DMS79 (cell line): ENCODE measurements around the gene CDC37.
"Not testable (repeated sequence)": the region's sequence is repeated elsewhere in the genome, so short reads cannot be mapped to it uniquely, and the experiment has no call there.

Source experiments
- DNase-seq: peaks from one replicate; lab custom pipeline; 2025; lab: John Stamatoyannopoulos, UW

CDC37 gene

GRCh38 chr19:10395003-10395402, 8.3 kb downstream of the CDC37 start:
- DNase-seq: no peak

DNA sequence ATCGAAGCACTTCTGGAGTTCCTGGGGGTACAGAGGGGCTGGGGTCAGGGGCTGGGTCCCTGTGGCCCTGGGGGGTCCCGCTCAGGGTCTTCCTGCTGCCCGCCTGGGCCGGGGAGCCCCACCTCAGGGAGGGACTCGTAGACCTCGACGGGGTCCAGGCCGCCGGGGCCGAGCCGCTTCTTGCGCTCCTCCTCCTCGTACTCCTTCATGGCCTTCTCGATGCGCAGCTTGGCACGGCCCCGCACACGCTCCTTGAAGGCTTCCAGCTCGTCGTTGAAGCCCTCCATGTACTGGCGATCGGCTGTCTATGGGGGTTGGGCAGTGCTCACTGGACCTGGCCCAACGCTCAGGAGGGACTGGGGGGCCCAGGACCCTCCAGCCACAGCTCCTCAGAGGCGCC, 10.2 kb downstream of the CDC37 start:
- no peak for DNase-seq

DNA sequence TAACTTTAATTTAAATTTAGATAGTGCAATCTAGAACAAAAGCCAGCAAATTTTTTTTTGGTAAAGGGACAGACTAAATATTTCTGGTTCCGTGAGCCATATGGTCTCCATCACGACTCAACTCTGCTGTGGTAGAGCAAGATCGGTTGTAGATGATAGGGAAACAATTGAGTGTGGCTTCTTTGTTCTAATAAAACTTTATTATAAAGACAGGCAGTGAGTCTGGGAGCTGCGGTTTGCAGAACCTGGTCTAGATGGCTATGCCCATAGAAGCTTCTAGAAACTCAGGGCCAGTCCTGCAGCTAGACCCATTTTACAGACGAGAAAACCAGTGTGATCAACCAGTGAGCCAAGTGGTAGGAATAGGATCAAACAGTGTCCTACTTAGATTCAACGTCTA, 11.2 kb downstream of the CDC37 start:
- DNase-seq: no peak

DNA sequence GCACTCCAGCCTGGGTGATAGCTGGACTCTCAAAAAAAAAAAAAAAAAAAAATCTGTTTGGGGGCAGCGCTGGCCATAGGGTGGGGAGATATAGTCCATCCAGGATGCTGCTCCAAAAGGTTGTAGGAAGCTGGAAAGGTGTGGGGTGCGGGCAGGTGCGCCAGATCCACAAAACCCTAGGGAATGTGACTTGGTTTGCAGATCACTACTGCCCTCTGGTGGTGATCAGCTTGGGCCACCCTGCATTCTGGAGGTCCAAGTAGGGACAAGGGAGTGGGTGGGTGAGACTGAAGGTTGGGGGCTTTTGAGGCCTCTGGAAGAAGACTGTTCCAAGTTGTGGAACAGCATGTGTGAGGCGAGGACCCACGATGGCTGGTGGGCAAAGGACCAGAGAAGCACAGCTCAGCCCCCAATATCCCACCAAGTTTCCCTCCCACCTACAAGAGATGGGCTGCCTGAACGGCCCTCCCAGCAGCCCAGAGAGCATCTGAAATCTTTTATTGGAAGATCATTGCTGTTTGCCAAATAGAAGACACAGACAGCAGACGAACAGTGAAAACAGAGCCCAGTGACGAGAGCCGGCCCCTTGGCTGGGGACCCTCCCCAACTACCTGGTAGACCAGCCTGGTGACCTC, 12.6 kb downstream of the CDC37 start:
- DNase-seq: no peak

DNA sequence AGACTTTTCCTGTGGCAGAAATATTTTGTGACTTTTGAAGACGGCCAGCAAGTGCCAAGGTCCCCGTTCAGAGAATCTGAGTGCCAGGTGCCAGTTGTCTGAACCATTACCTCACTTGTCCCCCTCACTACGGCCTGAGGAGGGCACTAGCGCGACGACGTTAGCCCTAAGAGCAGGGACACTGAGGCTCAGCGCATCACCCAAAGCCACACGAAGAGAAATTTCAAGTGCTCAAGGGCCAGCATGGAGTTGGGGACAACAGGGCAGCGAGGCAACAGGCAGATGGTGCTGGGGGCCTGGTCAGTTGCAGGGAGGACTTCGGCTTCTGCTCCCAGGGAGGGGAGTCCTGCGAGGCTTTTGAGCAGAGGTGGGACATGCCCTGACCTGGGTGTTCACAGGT, 13.5 kb downstream of the CDC37 start:
- DNase-seq: no peak

- peak; percentile 32 for DNase-seq
Observed at GRCh38 chr19:10388957-10389356, 14.4 kb downstream of the CDC37 start.

DNA sequence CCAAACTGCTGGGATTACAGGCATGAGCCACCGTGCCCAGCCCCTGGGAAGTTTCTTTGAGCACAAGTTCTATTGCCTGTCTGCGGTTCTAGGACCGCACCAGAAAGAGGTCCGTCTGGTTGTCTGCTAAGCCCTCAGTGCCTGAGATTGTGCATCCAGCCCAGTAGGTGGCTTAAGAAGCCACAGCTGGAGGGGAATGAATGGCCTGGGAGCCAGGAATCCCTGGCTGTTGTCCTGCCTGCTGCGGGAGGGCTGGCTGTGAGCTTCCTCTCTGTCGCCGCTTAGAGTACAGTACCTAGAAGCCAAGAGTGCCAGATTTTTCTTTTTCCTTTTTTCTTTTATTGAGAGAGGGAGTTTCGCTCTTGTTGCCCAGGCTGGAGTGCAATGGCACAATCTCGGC, 18.8 kb downstream of the CDC37 start:
- no peak for DNase-seq

DNA sequence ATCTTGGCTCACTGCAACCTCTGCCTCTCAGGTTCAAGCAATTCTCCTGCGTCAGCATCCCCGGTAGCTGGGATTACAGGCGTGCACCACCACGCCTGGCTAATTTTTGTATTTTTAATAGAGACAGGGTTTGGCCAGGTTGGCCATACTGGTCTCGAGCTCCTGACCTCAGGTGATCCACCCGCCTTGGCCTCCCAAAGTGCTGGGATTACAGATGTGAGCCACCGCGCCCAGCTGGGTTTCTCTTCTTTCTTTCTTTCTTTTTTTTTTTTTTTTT, 20.2 kb downstream of the CDC37 start:
- not testable (repeated sequence) for DNase-seq

- peak; percentile 98 for DNase-seq
Observed at GRCh38 chr19:10380313-10381102, 22.8 kb downstream of the CDC37 start, which contains the start of gene TYK2. TSS of gene TYK2 (minus strand) at chr19:10380572. CDS start at chr19:10378406, 2,166 bp downstream.

GRCh38 chr19:10379880-10380312, 23.4 kb downstream of the CDC37 start:
- no peak for DNase-seq

DNA sequence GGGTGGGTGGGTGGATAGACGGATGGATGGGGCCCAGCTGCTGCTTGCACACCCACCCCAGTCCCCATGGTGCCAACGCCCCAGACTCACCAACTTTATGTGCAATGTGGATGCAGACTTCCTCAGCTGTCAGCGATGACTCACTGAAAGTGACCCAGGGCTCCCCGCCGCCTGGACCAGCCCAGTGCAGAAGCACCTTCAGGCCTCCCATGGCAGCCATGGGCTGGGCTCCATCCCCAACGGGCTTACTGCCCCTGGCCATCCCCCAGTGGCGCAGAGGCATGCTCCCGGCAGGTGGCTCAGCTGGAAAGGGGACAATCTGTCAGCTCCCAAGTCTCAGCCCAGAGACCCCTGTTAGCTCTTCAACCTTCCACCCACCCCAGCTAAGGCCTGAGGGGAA, 25.2 kb downstream of the CDC37 start:
- no peak for DNase-seq

GRCh38 chr19:10377140-10377640, 26.2 kb downstream of the CDC37 start:
- DNase-seq: not testable (repeated sequence)

DNA sequence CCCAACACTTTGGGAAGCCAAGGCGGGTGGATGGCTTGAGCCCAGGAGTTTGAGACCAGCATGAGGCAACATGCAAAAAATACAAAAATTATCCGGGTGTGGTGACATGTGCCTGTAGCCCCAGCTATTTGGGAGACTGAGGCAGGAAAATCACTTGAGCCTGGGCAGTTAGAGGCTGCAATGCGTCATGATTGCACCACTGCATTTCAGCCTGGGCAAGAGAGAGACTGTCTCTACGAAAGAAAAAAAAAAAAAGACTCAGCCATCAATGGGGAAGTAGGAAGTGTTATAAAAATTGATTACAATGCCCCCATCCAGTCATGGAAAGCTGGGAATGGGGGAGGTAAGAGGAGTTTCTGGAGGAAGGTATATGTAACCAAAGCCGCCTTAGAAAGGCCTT, 28.4 kb downstream of the CDC37 start:
- DNase-seq: no peak

DNA sequence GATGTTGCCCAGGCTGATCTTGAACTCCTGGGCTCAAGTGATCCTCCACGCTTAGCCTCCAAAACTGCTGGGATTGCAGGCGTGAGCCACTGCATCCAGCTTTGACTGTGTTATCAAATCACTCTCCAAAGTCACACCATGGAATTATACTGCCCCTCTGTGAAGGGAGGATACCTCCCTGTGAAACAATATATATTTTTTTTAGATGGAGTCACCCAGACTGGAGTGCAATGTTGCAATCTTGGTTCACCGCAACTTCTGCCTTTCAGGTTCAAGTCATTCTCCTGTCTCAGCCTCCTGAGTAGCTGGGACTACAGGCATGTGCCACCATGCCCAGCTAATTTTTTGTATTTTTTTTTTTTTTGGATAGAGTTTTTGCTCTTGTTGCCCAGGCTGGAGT, 30.7 kb downstream of the CDC37 start:
- DNase-seq: no peak

DNA sequence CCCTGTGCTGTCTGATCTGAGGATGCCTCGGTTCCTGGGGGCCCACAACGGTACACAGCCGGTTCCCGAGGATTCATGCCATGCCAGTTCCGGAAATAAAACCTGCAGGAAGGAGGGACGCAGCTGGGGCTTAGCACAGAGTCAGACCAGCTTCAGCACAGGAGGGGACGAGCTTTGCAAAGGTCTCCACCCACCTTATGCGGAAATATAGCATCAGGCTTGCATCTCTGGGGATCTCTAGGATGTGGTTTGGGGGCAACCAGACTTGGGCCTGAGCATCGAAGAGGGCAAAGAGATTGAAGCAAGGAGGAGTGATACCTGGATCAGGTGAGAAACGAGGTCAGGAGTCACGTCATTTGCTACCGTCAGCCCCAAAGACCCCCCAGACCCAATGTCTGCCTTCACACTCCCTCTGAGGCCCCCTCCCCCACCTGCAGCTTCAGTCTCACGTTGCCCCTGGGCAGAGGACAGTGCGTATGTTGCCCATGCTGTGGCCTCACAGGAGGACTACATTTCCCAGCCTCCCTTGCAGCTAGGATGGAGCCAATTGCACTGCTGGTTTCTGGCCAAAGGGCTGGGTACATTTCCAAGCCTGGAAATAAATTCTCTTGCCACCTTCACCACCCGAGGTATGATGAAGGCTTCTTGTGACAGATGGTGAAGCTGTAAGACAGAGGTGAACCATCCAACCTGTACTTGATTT, 35.1 kb downstream of the CDC37 start:
- DNase-seq: no peak

DNA sequence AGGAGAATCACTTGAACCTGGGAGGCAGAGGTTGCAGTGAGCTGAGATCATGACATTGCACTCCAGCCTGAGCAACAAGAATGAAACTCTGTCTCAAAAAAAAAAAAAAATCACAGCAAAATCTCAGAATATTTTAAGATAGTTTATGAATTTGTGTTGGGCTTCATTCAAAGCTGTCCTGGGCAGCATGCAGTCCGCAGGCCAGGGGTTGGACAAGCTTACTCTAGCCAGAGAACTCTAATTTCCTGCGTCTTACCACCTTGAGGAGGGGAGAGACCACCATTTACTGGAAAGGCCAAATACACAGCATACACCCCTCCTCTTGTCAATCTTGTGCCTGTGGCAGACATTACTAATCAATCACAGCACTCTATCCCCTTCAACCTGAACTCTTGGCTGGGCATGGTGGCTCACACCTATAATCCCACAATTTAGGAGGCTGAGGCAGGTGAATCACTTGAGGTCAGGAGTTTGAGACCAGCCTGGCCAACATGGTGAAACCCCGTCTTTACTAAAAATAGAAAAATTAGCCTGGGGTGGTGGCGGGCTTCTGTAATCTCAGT, 36.3 kb downstream of the CDC37 start:
- DNase-seq: not testable (repeated sequence)

- no peak for DNase-seq
Observed at GRCh38 chr19:10365518-10365917, 37.8 kb downstream of the CDC37 start.

DNA sequence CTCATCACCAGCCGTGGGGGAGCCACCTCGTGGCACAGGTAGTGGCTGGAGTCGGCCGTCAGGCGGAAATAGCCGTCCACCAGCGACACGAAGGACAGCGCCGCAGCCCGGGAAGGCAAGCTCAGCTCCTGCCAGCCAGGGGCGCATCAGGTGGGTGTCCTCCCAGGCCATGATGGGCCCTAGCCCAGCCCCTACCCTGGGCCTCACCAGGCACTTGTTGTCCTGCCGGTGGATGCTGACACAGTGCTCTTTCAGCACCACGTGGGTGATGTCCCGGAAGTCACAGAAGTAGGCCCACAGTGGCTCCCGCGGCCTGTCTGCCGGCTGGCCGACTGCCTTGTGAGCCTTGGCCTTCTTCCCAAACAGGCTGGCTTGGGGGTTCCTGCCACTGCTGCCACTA, 38.7 kb downstream of the CDC37 start:
- DNase-seq: no peak

GRCh38 chr19:10363789-10364281, 39.5 kb downstream of the CDC37 start:
- no peak for DNase-seq

DNA sequence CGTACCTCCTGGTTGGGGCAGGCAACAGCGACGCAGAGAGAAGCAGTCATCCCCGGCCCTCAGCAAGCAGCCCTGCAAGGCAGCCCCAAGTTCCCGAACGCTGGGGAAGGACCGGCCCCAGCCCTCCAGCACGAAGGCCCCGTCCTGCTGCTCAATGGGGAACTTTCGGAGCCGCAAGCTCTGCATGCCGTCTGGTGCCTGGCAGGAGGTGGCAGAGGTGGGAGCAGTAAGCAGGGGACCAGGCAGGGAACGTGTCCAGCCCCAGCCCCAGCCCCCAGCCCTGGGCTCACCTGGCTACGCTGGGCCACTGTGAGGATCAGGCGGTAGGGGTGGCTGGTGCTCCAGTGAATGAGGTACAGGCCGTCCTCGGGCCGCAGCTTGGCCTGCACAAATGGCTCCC, 41.1 kb downstream of the CDC37 start:
- DNase-seq: no peak

DNA sequence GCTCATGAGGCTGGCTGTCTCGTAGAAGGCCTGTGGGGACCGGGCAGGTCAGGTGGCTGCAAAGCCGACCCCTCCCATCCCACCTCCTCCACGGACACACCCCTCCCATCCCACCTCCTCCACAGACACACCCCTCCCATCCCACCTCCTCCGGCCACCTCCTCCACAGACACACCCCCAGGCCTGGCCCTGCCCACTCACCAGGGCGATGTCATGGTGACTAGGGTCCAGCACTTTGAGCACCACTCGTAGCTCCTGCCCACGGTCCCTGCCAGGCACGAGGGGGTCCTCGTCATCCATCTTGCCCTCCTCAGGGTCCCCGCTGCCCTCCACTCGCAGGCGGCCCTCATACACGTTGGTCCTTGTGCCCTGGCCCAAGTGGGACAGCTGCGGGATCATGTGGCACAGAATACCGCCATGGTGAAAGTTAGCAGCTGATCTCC, 41.8 kb downstream of the CDC37 start:
- no peak for DNase-seq

GRCh38 chr19:10356431-10356830, 46.9 kb downstream of the CDC37 start:
- no peak for DNase-seq
